Medulla oblongata (tissue), 1 donor: ENCODE results near the gene DNAL4.

Experiments
- DNase-seq: peaks from one replicate; pipeline ENCODE4 v3.0.0-alpha.2; 2015; ENCODE audit errors: extremely low spot score

DNAL4 gene, protein sequence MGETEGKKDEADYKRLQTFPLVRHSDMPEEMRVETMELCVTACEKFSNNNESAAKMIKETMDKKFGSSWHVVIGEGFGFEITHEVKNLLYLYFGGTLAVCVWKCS

DNA sequence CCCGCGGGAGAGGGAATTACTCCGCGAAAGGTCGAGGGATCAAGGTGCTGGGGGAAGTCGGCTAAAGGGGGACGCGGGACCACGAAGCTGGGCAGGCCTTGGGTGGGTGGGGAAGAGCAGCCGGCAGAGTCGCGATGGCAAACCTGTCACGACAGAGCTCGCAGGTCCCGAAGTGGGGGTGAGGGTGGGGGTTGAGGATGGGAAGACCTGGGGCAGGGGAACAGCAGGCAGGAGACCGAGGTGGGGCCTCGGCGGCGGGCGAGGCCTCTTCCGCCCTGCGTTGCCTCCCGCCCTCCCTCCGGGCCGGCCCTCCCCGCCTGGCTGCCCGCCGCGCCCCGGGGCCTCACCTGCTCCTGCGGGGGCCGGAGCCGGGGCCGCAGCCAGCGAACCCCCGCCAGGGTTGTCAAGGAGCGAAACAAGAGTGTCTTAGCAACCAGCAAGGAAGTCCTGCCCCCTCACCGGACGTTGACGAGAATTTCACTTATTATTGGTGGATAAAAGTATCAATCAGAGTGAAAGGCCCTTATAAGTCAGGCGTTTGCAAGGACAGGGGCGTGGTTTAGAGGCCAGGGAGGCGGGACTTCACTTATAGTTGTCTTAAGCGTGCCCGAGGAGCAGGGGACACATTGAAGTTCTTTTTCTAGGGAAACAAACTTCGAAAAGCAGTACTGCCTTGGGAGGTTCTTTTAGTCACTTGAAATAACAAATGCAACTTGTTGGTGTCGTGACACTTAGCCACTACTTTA, at the start of gene DNAL4:
TSS of gene DNAL4 (minus strand) at position 423 of the 746 bp plus-strand sequence. CDS start 11,412 bp downstream, outside the sequence.
- DNase-seq = peak; percentile 99

GRCh38 chr22:38843201-38843656, 49.3 kb upstream of the DNAL4 start:
- DNase-seq = peak; percentile 34

DNA sequence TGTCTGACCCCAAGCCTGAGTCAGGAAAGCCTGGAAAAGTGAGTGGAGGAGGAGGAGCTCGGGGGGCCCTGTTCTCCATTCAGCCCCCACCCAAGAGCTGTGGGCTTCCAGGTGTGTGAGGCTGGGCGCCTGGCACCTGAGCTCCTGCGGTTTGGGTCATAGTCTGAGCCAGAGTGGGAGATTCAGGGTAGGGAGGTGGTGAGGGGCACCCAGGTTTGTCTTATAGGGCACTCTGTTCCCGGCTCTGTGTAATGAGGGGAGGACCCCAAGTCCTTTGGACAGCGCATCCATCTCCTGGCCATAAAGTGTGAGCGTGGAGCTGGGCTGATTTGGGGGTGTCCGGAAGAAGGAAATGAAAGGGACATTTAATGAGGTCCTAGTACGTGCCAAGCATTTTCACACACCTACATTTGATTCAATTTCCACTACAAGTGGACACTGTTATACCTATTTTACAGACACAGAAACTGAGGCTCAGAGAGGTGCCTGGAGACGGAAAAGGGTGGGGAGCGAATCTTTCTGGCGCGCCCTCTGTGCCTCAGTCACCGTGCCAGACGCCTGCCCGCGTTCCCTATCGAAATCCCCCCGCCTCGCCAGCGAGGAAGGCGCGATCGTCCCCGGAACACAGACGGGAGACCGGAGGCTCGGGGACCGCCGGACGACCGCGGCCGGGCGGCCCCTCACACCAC, 48.7 kb upstream of the DNAL4 start:
- DNase-seq = no peak

- DNase-seq = no peak
Measured at GRCh38 chr22:38841635-38842034, 47.7 kb upstream of the DNAL4 start.

- no peak for DNase-seq
Measured at GRCh38 chr22:38841211-38841610, 47.3 kb upstream of the DNAL4 start.

DNA sequence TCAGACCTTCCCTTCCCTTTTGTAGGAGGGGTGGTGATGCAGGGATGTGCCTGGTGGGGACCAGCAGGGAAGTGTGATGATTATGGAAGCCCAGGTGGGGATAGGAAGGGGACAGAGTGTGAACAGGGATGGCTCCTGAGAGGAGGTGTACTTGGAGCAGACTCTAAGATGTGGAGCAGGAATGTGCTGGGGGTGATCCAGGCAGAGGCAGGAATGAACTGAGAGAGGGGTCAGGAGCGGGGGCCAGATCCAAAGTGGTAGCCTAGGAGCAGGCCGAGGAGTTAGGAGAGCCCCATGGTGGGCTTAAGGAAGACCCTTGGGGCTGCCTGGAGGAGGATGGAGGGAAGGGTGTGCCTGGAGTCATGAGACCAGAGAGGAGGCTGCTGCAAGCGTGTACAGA, 46.2 kb upstream of the DNAL4 start:
- DNase-seq = no peak

DNA sequence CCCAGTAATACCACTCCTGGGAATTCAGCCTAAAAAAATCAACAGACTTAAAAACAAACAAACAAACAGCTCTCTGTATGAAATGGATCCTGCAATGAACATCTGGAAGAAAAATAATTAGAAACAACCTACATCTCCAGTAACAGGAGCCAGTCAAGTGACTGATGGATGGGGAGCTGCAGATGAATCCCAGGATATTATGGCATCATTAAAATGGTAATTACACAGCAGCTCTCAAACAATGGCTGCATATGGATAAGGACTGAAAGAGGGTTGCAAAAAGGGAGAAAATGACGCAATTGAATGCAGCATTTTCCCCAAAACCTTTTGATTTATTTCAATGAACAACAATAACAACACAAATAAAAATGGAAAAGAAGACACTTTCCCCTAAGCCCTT, 45.7 kb upstream of the DNAL4 start:
- no peak for DNase-seq

DNA sequence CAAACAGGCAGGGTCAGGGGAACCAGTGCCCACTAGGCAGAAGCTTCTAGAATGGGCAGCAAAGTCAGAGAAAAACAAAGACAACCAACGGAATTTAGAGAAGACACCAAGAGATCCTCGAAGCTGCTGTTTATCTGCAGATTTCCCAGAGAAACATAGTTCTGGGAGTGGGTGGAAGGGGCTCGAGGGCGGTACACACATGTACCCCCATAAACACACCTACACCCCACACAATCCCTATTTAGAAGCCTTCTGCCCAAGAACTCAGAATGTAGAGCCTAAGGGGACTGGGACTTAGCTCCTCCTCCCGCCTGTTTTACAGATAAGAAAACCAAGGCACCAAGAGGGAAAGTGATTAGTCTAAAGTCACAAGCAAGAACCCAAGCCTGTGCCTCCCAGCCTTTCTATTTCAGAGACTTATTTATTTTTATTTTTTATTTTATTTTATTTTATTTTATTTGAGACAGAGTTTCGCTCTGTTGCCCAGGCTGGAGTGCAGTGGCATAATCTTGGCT, 43.5 kb upstream of the DNAL4 start:
- no peak for DNase-seq

DNA sequence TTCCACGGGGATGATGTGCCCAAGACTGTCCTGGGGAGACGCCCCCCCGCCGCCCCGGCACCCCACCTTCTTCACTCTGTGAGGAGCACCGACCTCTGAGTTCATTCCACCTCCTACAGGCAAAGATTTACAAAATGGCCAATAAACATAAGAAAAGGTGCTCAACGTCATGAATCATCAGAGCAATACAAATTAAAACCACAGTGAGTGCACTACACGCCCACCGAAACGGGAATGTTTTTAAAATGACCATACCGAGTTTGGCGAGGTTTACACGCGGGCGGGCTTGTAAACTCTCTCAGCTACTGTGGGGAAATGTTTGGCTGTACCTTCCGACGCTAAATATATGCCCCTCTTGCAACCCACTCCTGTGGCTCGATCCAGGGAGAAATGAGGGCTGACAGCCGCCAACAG, 42.0 kb upstream of the DNAL4 start:
- no peak for DNase-seq

DNA sequence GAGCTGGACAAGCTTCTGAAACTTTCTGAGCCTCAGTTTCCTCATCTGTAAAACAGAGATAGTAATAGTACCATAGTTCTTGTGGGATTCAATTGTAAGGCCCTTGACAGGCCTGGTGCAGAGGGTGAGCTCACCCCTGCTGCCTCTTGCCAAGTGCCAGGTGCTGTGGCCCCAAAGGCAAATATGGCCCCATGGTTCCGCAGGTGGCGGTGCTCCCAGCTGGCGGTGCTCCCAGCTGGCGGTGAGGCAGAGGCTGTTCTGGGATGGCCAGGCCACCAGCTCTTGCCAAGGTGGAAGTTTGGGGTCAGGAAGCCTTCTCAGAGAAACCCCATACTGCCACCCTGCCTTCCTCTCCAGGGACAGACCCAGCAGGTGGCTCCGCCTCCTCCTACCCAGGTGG, 41.0 kb upstream of the DNAL4 start:
- no peak for DNase-seq

- no peak for DNase-seq
Measured at GRCh38 chr22:38834215-38834953, 40.4 kb upstream of the DNAL4 start.

DNA sequence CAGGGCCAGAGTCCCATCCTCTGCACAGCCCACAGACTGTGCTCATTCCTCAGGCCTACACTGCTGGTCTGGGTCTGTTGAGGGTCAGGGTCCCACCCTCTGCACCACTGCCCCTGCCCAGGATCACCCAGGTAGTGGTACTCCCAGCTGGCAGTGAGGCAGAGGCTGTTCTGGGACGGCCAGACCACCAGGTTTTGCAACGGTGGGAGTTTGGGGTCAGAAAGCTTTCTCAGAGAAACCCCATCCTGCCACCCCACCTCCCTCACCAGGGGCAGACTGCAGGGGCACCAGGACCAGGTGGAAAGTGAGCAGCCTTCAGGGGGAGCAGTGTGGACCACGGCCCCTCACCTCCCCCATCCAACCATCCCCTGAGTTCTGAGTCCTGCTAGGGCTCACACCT, 39.1 kb upstream of the DNAL4 start:
- no peak for DNase-seq

DNA sequence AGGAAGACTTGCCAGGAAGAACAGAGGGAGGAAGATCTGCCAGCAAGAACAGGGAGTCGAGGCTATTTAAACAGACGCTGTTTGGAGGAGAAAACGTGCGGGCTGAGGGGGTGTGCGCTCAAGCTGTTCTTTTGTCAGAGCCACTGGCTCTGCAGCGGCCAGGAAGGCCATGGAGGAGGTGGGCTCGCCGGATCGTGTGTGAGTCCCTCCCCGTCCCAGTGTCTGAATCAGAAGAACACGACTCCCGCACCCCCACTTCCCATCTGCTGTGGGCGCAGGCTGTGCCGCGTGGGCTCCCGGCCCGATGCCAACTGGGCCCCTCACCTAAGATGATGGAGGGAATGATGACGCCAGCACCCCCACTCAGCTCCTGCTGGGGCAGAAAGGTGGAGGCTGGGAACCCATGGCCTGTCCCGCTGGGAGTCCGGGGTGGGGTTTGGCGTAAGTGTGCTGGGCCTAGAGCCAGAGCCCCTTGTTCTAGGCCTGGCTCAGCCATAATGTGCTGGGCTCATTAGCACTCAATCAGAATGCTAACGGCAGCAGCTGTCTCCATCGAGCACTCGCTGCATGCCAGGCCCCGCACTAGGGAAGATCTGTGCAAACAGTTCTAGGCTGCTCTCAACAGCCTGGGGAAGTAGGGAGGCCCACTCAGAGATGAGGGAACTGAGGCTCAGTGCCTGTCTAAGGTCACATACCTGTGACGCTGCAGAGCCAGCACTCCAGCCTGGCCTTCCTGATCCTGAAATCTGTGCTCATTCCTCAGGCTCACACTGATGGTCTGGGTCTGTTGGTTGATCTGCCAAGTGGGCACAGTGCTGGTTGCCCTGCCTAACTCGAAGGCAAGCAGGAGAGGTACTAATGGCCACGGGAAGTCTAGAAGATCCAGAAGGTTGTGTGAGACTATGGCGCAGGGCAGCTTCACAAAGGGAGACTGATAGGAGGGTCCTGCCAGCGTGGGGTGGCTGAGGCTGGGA, 38.3 kb upstream of the DNAL4 start:
- peak; percentile 39 for DNase-seq

- no peak for DNase-seq
Measured at GRCh38 chr22:38831166-38831945, 37.4 kb upstream of the DNAL4 start.

DNA sequence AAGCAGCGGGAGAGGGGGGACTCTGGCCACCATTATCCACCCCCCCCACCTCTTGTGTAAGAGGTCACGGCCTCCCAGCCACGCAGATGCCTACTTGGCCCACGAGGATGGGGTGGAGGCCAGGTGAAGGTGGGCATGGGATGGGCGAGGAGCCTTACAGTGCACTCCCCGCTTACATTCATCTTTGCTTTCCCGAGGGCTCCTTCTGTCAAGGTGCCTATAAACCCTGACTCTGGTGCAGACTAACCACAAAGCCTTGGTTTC, 36.8 kb upstream of the DNAL4 start:
- no peak for DNase-seq

- no peak for DNase-seq
Measured at GRCh38 chr22:38830026-38830844, 36.3 kb upstream of the DNAL4 start.

- DNase-seq = no peak
Measured at GRCh38 chr22:38829485-38829884, 35.5 kb upstream of the DNAL4 start.

GRCh38 chr22:38828616-38829205, 34.8 kb upstream of the DNAL4 start:
- no peak for DNase-seq

GRCh38 chr22:38828191-38828590, 34.2 kb upstream of the DNAL4 start:
- no peak for DNase-seq
